ENCODE measurements around the gene PTPRN2. TPM values are rescaled to one million over a fixed set of nuclear protein-coding genes. Genes with fewer than 3 reads are reported as not detected.

PTPRN2 gene
- polyA plus RNA-seq, 3 donors = 6.8 to 7.9 (median 7.2) TPM

DNA sequence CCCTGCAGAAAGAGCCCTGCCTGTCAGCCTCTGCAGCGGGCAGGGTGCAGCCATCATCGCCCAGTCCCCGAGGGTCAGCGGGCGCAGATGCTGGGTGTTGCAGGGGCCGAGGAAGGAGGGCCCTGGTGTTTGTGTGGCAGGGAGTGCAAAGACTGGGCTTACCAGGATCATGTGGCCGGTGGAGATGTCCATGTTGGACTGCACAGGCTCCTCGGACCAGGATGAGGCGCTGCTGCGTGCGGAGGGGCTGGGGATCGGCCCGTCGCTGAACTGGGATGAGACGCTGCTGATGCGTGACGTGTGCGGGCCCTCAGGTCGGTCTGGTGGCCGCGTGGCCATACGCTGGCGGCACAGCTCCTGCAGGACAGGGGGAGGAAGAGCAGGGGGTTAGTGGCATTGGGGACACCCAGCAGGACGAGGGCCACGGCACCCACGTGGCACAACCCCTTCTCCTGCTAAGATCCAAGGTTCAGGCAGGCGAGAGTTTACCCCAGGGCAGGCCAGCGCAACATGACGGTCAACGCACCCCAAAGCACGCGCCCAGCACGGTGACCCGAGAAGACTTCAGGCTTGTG lies 931.3 kb downstream of the PTPRN2 start:
- no peak for DNase-seq (ENCODE audit: low read depth in 3 of 3, low spot score in 2 of 3)

DNA sequence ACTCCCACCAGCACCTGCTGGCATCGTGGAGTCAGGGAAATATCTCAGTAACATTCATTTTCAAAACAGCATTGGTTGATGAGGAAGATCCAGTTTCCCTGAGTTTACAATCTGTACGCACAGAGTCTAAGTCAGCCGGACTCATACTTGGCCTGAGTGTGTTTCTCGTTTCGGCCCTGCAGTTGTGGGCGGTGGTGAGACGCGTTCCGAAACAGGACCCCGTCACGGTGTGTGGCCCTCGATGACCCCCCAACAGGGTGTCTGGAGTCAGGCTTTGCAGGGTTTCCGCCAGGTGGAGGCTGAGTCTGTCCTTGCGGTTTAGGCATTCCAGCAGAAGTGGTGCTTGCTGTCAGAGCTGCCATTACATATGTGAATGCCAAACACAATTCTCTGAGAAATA lies 933.3 kb downstream of the PTPRN2 start:
- no peak for DNase-seq (ENCODE audit: low read depth in 3 of 3, low spot score in 2 of 3)

DNA sequence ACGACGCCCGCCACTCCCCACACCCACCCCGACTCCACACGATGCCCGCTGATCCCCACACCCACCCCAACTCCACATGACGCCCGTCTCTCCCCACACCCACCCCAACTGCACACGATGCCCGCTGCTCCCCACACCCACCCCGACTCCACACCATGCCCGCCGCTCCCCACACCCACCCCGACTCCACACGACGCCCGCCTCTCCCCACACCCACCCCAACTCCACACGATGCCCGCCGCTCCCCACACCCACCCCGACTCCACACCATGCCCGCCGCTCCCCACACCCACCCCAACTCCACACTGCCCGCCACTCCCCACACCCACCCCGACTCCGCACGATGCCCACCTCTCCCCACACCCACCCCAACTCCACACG lies 933.8 kb downstream of the PTPRN2 start:
- DNase-seq (ENCODE audit: low read depth in 3 of 3, low spot score in 2 of 3) = no peak

DNA sequence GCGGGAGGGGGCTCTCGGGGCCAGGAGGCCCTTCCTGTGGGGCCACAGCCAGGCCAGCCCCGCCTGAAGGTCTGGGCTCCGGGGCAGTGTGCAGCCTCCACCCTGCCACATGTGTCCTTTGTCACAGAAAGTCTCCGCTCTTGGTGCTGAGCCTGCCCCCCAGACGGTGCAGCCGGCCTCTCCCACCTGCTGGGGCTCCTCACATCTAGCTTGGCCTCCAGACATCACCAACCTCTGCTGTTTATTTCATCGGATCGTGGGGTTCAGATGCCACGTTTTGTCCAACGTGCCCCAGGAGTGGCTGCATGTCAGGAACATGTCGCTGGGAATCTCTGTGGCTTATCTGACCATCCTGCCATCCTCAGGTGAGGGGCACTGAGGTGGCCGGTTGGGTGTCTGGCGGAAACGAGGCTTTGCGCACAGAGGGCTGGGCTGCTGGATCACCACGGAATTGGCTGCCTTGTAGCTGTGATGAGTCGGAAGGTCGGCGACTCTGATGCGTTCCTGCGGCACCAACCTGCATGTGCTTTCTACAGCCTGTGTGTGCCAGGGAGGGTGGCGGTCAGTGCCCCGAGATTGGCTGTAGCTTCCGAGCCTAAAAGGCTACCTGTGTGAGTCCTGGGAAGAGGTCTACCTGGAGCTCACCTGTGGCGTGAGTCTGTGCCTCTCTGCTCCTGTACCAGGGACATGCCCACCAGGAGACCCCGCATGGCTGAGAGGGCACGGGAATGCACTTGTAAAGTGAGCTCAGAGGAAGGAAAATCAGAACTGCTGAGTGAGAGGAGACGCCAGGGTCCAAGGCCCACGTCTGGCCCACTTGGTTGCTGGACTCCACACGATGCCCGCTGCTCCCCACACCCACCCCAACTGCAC lies 934.4 kb downstream of the PTPRN2 start:
- no peak for DNase-seq (ENCODE audit: low read depth in 3 of 3, low spot score in 2 of 3)

DNA sequence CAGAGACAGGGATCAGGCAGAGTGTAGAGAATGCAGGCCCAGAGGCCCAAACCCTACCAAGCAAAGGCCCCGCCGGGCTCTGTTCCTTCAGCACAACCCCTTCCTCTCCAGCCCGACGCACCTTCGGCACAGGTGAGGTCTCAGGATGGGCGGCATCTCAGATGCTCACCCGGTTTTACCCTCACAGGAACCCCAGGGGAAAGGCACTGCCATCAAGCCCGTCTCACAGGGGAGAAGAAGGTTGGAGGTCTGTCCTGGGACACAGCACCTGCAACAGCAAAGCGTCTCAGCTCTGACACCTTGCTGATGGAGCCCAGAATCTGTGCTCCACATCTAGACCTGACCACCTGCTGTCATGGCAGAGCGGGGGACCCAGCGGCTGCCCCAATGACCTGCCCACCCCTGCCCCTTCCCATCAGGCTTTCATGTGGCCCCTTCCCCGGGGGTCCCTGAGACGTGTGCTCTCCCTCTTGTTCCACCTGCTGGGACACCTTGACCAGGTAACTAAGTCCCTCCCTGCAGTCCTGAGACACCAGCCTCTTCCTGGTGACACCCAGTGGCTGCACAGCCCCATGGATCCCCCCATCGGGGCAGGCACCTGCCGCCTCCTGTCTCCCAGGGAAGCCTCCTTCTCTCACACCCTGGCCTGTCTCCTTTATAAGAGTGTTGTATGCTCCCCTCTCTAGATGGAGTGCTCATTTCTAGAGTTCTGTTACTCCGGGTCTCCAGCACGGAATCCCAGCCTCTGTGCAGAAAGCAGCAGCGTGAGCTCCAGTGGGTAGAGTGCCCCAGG lies 935.3 kb downstream of the PTPRN2 start:
- DNase-seq (ENCODE audit: low read depth in 3 of 3, low spot score in 2 of 3) = no peak

DNA sequence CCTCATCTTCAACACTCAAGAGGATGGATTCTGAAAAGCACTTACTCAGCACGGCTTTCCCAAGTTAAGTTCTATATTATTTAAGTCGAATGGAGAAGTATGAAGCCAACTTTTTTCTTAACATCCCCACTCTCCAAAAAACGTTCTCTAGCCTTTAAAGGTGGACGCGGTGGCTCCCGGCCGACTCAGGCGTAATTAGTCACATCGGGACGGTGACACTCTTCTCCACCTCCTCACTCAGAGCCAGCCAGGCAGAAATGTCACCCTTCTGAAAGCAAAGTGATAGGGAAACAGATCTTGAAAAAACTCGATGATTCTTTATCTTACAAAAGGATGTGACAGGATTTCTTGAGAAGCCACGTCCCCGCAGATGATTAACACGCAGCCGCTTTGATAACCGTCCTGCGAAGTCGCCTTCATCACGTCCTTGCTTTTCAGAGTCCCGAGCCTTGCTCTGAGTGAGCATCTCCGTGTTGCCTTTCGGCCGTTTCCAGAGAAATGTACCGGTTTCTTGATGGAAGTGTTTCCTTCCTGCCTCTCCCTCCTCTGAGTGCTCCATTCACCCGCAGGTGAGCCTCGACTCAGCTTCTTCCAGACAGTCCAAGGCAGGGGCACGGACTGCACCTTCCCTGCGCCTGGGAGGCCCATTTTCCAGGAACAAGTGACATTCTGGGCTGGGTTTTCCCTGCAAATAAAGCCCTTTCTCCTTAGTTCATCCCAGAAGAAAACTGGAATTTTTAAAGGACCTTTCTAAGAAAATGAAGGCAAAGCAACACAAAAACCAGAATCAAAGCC lies 936.1 kb downstream of the PTPRN2 start:
- DNase-seq (ENCODE audit: low read depth in 3 of 3, low spot score in 2 of 3) = no peak

DNA sequence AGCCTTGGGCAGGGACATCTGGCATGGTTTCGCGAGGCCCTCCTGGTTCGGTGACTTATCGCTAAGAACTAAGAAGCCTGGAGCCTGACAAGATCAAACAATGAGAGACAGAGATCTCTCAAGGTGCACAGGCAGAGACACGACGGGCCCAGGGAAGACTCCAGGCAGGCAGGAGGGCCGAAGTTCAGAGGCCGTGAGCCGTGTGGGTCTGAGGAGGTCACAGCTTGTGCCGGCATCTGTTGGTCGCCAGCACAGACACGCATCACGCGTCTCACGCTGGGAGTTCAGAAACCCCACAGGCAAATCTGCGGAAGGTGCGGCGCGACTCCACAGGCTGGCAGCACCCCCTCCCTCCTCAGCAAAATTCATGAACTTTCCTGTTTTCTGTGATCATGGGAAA lies 936.8 kb downstream of the PTPRN2 start:
- DNase-seq (ENCODE audit: low read depth in 3 of 3, low spot score in 2 of 3) = no peak

DNA sequence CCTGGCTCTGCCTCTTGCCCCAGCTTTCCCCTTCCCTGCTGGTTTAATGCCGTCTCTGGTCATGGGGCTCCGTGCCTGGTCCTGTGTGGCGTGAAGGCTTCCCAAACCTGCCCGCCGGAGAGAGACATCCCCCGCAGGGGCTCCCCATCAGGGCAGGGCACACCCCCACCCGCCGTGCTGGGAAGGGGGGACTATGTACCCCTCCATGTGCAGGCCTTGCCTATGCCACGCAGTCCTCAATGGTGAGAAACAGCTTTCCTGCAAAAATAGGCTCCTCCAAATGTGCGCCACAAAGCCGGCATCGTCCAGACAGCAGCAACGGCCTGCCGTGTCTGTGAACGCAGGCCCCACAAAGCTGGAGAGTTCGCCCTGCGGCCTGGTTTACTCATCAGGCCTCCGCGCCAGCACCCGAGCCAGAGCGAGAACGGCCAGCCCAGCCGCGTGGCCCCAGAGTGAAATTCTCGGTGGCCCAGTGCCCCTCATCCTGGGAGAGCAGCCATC lies 937.4 kb downstream of the PTPRN2 start:
- DNase-seq (ENCODE audit: low read depth in 3 of 3, low spot score in 2 of 3) = no peak

DNA sequence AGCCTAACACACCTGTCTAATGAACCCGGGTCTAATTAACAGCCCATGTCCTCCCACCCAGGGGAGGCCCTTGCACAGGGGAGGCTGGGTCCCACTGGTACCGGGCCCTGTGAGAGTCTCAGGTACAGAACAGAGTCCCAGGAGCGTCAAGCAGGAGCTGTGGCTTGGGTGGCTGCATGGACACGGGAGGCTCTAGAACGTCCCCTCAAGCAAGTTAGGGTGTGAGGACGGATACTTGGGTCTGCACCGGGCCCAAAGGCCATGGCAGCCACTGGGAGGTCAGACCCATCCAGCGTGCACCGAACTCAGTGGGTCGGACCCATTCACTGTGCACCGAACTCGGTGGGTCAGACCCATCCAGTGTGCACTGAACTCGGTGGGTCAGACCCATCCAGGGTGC lies 941.1 kb downstream of the PTPRN2 start:
- DNase-seq (ENCODE audit: low read depth in 3 of 3, low spot score in 2 of 3) = no peak

DNA sequence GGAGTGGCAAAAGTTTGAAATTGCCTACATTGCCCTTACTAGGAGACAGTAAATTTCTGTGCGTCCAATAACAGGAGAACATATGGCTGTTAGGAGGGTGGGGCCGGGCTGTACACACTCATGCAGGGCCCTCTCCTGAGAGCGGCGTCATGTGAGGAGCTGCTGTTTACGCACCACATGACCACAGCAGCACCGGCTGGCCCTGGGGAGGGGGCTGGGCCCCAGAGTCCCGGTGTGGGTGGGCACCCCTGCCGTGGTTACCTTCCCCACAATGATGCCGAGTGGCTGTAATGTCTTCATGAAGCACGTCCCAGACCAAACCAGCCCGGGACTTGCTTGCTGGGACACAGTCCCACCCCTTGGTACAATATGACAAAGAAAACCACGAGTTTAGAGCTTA lies 942.1 kb downstream of the PTPRN2 start:
- no peak for DNase-seq (ENCODE audit: low read depth in 3 of 3, low spot score in 2 of 3)

DNA sequence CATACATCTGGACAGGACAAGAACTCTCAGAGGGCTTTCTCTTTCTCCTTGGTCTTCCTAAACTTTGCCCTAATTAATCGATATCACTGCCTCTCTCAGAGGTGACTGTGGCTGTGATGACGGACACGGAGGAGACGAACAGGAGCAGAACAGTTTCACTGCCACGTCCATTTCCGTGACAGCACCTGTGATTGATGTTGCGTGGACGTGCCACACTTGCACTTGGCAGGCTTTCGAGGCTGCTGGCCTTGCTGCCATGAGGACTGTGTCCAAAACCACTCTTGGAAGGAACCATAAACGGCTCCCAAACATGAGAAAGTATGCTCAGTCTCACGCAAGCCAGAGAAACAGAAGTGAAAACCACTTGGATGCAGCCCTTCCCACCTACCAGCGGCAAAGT lies 942.7 kb downstream of the PTPRN2 start:
- DNase-seq (ENCODE audit: low read depth in 3 of 3, low spot score in 2 of 3) = no peak

DNA sequence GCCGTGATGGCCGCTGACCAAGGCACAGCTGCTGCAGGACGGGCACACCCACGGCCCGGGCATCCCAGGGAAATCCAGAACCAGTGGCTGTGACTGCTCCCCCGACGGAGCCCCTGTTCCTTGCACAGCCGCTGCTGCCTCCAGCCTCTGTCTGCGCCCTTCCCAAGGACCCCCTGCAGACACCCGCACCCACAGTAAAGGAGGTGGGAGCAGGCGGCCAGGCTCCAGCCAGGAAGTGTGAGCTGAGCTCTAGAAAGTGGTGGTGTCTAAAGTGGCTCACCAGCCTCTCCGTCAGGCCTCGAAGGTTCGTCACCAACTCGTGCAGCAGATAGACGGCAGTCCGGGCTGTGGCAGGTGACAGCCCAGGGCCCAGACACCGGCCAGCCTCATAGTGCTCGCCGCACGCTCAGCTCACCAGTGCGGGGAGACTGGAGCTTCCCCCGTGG lies 944.1 kb downstream of the PTPRN2 start:
- DNase-seq (ENCODE audit: low read depth in 3 of 3, low spot score in 2 of 3) = no peak

DNA sequence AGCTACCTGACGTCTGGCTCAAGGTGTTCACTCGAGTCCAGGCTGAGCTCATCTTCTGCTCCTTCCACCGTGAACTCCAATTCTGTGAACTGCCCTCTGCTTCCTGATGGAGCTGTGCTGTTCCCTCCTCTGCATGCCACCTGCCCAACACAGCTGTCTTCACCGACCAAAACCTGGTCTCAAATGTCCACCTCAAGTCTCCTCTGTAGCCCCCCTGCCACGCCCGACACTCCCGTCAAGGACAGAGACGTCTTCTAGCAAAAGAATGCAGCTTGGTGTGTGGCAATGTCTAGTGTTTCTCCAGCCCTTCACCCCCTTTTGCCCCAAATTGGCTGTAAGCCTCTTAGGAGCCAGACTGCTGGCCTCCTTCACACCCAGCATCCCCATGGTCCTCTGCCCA lies 945.8 kb downstream of the PTPRN2 start:
- DNase-seq (ENCODE audit: low read depth in 3 of 3, low spot score in 2 of 3) = no peak

DNA sequence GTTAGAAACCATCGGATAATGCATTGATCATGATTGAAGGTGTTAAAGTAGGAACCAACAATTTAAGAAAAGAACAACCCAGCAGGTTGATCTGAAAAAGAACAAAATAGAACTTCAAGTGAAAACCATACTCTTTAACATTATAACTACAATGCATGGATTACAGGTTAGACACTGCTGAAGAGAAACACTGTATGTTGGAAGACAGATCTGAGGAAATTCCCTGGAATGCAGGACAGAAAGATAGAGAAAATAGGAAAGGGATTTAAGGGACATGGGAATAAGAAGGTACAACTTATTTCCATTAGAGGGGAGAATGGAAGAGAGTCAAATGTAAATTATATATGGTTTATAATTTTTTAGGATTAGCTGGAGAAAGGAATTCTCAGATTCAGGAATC lies 947.5 kb downstream of the PTPRN2 start:
- DNase-seq (ENCODE audit: low read depth in 3 of 3, low spot score in 2 of 3) = no peak

DNA sequence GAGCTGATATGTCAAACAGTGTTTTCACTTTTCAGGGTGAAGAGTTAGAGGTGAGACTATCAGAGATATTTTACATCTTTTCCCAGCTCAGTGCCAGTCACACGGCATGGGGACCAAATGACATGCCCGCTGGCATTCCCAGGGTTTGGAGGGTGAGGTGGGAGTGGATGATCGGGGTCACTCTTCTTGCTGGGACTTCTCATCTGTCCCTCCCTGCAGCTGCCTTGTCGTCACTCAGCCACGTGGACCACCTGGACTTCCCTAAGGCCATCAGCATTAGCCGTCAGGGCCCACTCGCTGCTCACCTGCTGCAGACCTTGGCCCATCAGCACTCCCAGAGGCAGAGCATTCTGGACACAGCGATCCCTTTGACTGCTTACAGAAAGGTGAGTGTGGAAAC lies 949.1 kb downstream of the PTPRN2 start:
- no peak for DNase-seq (ENCODE audit: low read depth in 3 of 3, low spot score in 2 of 3)

DNA sequence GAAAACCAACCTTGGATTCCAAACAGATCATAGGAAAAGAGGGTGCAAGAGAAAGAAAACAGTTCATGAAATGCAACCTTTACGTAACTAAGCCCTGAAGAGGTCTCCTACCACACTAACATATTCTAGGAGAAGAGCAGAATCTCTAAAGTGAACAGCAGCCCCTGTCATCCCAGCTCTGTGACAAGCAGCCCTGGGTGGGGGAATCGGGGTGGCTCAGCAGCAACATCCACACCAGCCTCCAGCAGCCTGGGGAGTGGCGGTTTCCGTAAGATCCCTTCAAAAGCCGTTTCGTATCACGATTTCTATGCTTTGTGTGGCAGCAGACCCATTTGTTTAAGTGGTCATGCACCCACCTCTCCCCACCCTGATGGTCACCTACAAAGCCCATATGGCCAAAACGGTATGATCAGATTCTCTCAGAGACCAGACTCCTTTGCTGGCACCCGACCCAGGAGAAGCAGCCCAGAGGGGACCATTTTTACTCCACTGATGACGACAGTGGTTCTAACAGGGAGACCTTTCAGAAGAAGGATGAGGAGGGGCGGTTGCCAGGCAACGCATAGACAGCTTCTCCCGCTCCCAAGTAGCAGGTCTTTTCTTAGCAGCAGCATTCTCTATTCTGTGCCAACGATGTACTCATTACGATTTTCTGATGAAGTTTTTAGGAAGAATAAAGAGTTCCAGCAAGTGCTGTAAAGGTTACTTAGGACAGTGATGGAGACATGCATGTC lies 950.2 kb downstream of the PTPRN2 start:
- DNase-seq (ENCODE audit: low read depth in 3 of 3, low spot score in 2 of 3) = no peak

DNA sequence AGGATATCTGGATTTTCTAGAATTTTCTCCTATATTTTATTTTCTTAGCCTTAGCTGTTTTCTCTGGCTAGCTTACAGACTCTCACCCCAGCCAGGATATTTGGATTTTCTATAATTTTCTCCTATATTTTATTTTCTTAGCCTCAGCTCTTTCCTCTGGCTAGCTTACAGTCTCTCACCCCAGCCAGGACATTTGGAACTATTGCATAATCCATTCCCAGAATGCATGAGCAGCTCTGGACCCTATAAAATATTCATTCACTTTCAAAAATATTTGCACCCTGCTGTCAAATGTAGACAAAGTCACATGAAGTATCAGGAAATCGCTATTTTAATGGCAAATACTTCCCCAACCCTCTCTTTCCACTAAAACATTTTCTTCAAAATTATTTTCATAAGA lies 952.0 kb downstream of the PTPRN2 start:
- DNase-seq (ENCODE audit: low read depth in 3 of 3, low spot score in 2 of 3) = no peak

DNA sequence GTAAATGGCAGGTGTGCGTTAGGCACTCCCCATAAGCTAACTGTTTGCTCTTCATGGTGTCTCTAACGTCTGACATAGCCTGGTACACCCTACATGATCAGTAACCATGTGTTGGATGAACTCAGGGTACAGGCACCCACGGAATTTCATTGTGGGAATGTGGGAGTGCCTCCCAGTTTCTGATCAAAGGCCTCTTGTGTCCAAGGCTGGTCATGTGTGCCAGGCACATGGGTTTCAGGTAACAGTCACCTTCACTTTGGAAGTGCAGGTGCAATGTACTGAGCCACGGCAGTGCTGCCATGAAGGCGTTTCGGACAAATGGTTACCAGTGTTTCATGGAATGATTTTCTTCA lies 952.5 kb downstream of the PTPRN2 start:
- DNase-seq (ENCODE audit: low read depth in 3 of 3, low spot score in 2 of 3) = no peak

DNA sequence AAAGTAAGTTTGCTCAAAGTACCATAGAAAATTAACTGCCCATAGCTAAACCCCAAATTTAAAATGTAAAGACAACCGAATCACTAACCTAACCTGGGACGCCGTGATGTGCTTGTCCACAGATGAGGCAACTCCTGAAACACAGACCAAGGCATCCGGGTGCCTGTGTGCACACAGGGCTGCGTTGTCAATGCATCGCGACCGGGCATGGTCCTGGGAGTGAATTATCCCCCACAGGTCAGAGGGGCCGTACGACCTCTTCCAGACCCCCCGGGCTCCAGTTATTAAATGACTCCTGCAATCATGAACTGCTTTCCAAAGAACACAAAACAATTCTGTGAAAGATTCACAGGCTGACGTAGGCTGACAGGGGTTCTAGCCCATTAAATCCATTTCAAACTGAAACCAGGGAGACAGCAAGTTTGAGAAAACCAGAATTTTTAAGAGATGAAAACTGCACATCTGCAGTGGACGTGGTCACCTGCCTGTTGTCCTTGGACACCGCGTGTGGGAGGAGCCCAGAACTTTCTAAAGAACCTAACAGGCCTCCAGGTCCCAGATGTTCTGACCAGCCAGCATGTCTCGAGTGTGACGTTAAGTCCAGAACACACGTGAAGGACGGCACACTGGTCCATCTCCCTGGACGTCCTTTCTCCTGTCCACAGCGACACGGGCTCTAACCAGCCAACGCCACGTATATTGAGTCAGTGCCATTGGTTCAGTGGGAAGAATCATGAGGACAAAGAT lies 953.0 kb downstream of the PTPRN2 start:
- DNase-seq (ENCODE audit: low read depth in 3 of 3, low spot score in 2 of 3) = no peak

Data from right renal cortex interstitium (tissue), 3 donors.